Brain microvascular endothelial cell (primary cell): ENCODE data around the gene MYMK.

Experiments used
- DNase-seq: peaks from one replicate; pipeline ENCODE4 v3.0.0-alpha.2; 2020
- H3K27ac ChIP-seq: fragments of 250-450 bp; sonication (Bioruptor Pico); 2 replicates; pipeline ENCODE4 v1.5.1; 2020; ENCODE audit warnings: mild to moderate bottlenecking, moderate library complexity
- H3K27me3 ChIP-seq: fragments of 250-450 bp; sonication (Bioruptor Pico); replicated peaks from 2 replicates; pipeline ENCODE4 v1.5.1; 2020; ENCODE audit warnings: mild to moderate bottlenecking
- H3K36me3 ChIP-seq: fragments of 250-450 bp; sonication (Bioruptor Pico); replicated peaks from 2 replicates; pipeline ENCODE4 v1.5.1; 2020; ENCODE audit warnings: mild to moderate bottlenecking
- H3K4me3 ChIP-seq: 2 replicates; pipeline ENCODE4 v1.5.1; 2011; ENCODE audit warnings: low read depth, mild to moderate bottlenecking, control low read depth, low read length, moderate library complexity
- CTCF ChIP-seq: IDR thresholded peaks from 2 replicates; pipeline ENCODE4 v1.5.1; 2011; ENCODE audit warnings: low read depth, mild to moderate bottlenecking, moderate library complexity, low read length, control low read depth, inconsistent platforms; ENCODE audit errors: missing control alignments
- in situ Hi-C: cut with HindIII; loops from 2 replicates; pipeline ENCODE4 v1.10.0; 2017; ENCODE audit warnings: low sequenced_read_pairs, low pct_ligation_motif_present

The MYMK gene

DNA sequence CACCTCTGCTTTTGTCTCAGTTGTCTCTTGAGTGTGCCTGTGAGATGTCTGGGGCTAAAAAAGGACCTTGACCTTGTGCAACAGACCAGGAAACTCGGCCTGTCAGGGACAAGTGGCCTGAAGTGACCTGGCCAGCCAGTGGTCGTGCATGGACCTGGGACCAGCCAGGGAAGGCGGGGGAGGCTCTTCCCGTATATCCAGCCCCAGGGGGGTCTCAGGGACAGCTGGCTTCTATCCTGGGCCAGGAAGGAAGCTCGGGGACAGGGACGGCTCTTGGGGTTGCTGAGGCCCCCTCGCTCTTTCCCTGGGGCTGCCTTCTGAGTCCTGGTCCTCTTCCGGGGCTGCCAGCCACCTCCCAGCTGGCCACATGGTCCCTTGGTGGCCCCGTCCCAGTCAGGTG, 6.5 kb upstream of the MYMK start:
- DNase-seq, result no peak
- in situ Hi-C loops, result no loop called here
- Histone ChIP-seq H3K4me3 (no peak overlapping the region), H3K27ac (no peak overlapping the region), H3K27me3 (peaks cover 17% of the 10 kb centered on the region), H3K36me3 (no peaks in the 10 kb centered on the region)
- TF ChIP-seq CTCF, result no peak

GRCh38 chr9:133529874-133530273, 5.1 kb upstream of the MYMK start:
- H3K27me3 ChIP-seq, result peaks cover 17% of the 10 kb centered on the region
- in situ Hi-C loops, result no loop called here
- H3K4me3 ChIP-seq, result no peak overlapping the region
- no peaks in the 10 kb centered on the region for H3K36me3 ChIP-seq
- DNase-seq, result no peak
- TF ChIP-seq CTCF, result no peak
- no peak overlapping the region for H3K27ac ChIP-seq

GRCh38 chr9:133529457-133529856, 4.7 kb upstream of the MYMK start:
- peaks cover 17% of the 10 kb centered on the region for H3K27me3 ChIP-seq
- H3K36me3 ChIP-seq, result no peaks in the 10 kb centered on the region
- no peak overlapping the region for H3K27ac ChIP-seq
- TF ChIP-seq CTCF, result no peak
- DNase-seq, result no peak
- in situ Hi-C loops, result no loop called here
- no peak overlapping the region for H3K4me3 ChIP-seq

DNA sequence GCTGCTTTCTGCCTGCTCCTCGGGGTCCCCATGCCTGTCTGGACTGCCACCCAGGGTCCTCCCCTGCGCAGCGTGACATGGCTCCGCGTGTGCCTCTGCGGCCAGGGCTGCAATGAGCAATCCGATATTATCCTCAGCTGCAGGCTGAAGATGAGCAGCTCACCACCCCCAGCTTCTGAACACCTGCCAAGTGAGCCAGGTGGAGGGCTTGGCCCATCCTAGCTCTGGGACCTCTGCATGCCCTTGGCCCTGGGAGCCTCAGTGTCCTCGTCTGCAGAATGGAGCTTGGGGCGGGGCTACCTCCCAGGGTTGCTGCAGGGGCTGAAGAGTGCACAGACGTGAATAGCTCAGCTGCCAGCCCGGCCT, 4.1 kb upstream of the MYMK start:
- Histone ChIP-seq H3K27me3 (peaks cover 17% of the 10 kb centered on the region), H3K36me3 (no peaks in the 10 kb centered on the region), H3K27ac (no peak overlapping the region), H3K4me3 (no peak overlapping the region)
- DNase-seq, result no peak
- in situ Hi-C loops, result no loop called here
- no peak for TF ChIP-seq CTCF

DNA sequence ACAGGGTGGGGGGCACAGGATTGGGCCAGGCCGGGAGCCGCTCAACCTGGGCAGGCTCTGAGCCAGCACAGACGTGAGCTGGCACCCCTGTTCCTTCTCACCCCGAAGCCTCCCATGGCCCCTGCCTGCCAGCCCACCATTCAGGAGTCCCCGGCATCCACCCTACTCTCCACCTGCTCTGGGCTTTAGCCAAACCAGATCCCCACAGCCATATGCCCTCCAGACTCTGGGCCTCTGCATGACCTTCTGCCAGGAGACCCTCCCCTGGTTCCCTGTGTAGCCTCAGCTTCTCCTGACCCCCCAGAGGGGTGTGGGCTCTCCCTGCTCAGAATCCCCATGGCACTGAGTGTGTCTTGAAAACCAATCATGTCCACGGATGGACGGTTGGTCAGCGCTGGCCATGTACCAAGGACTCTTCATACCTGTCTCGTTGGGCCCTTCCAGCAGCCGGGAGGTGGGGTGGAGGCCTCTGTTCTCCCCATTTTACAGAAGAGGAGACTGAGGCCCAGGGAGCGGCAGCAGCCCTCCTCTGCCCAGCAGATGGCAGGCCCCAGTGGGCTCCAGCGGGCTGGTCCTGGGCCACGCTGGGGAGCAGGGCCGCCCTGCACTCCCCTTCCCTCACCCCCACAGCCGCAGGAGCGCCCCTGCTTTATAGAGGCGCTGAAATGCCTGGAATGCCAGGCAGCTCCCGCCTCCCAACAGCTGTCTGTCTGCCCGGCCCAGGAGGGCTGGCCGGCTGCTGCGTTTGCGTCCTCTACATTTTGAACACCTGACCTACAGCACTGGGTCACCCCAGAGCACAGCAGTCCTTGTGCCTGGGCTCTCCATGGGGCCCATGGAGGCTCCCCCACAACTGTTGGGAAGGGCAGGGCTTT, 3.5 kb upstream of the MYMK start:
- Histone ChIP-seq H3K36me3 (no peaks in the 10 kb centered on the region), H3K4me3 (no peak overlapping the region), H3K27ac (no peak overlapping the region), H3K27me3 (peaks cover 17% of the 10 kb centered on the region)
- no peak for DNase-seq
- in situ Hi-C loops, result no loop called here
- TF ChIP-seq CTCF, result no peak
